PFSK-1 (cell line): ENCODE data around the gene AFTPH.

Source experiments
- FOXP2 ChIP-seq: optimal IDR thresholded peaks from 2 replicates; pipeline ENCODE3; 2011; ENCODE audit warnings: borderline replicate concordance, control low read depth, inconsistent platforms; ENCODE audit not compliant: insufficient read depth; ENCODE audit errors: extremely low read length, extremely low read depth
- POLR2AphosphoS5 ChIP-seq: IDR thresholded peaks from 2 replicates; pipeline ENCODE4 v1.6.1; 2012; ENCODE audit warnings: low read depth, mild to moderate bottlenecking, control low read depth, low read length, moderate library complexity
- SIN3A ChIP-seq: IDR thresholded peaks from 2 replicates; pipeline ENCODE4 v1.6.1; 2012; ENCODE audit warnings: mild to moderate bottlenecking, low read length, moderate library complexity, borderline replicate concordance; ENCODE audit not compliant: insufficient read depth
- TAF1 ChIP-seq: IDR thresholded peaks from 2 replicates; pipeline ENCODE4 v1.6.1; 2012; ENCODE audit warnings: low read length, control low read depth, borderline replicate concordance; ENCODE audit not compliant: insufficient read depth
- TF ChIP-seq, protein P1 (sequence below), 2 experiments: IDR thresholded peaks; 2 replicates each; pipeline versions ENCODE4 v1.6.1 to v1.8.0; 2011 to 2012; ENCODE audit warnings: low read depth in 2 of 2, low read length in 2 of 2, control low read depth in 1 of 2, inconsistent platforms in 1 of 2, mild to moderate bottlenecking in 1 of 2, moderate library complexity in 1 of 2; ENCODE audit not compliant: insufficient read depth in 1 of 2

Gene AFTPH

DNA sequence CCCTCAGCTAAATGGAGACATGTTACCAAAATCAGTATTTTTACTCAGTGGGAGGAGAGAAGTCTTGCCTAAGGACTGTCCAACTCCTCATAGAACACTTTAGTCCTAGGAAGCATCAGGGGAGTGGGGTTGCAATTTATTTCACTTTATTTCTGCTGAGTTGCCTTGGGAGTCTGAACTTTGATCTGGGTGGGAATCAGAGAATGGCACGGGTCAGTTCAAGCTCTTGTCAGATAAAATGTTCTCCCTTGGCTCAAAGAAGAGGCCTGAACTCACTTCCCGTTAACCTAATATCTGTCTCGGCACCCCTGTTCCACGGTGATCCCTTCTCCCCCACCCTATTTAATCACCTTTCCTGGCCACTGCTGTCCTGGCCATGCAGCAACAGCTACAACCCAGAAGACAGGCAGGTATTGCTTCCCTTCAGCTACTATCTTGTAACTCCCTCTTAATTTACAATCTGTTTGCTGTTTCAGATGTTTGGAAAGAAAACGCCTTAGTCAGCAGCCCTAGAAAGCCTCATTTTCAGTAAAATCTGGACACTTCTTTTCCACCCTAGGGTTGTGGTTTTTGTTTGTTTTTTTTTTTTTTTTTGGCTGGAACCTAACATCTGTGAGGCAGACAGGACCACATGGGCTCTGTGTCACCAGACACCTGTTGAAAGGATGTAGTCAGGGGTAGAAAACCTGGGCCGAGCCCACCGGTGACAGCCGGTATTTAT, 77.1 kb downstream of the AFTPH start:
- TF ChIP-seq POLR2AphosphoS5 = no peak
- TF ChIP-seq, protein P1, sequence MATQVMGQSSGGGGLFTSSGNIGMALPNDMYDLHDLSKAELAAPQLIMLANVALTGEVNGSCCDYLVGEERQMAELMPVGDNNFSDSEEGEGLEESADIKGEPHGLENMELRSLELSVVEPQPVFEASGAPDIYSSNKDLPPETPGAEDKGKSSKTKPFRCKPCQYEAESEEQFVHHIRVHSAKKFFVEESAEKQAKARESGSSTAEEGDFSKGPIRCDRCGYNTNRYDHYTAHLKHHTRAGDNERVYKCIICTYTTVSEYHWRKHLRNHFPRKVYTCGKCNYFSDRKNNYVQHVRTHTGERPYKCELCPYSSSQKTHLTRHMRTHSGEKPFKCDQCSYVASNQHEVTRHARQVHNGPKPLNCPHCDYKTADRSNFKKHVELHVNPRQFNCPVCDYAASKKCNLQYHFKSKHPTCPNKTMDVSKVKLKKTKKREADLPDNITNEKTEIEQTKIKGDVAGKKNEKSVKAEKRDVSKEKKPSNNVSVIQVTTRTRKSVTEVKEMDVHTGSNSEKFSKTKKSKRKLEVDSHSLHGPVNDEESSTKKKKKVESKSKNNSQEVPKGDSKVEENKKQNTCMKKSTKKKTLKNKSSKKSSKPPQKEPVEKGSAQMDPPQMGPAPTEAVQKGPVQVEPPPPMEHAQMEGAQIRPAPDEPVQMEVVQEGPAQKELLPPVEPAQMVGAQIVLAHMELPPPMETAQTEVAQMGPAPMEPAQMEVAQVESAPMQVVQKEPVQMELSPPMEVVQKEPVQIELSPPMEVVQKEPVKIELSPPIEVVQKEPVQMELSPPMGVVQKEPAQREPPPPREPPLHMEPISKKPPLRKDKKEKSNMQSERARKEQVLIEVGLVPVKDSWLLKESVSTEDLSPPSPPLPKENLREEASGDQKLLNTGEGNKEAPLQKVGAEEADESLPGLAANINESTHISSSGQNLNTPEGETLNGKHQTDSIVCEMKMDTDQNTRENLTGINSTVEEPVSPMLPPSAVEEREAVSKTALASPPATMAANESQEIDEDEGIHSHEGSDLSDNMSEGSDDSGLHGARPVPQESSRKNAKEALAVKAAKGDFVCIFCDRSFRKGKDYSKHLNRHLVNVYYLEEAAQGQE (IDR thresholded peaks at IDR 0.05; ENCODE audit: insufficient read depth in 1 of 2, low read depth in 2 of 2, low read length in 2 of 2) = no peak
- no peak for TF ChIP-seq TAF1
- no peak for TF ChIP-seq FOXP2
- TF ChIP-seq SIN3A = no peak

DNA sequence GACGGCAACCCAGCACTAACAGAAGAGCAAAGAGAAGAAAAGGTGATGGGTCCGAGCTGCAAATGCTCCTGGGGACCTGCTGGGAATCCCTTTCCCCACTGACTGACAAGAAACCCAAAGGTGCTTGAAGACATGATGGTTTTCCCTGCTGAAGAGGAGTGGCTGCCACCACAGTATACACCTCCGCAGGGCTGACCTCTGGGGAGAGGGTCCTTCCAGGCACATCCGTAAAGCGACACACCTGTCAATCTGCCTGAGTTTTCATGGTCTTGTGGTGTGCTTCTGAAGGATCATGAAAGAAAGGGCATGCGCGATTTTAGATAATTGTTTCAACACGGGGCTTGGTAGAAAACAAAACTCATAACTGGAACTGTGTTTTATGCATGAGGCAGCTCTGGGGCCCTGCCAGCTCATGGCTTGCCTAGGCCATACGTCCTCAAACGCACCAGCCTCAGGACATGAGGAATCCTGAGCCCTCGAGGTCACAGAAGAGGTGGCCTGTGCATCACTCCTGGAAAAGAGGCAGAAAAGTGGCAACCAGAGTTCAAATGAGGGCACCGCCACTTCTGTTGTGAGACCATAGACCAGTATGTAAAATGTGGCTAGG, 77.8 kb downstream of the AFTPH start:
- TF ChIP-seq, protein P1 (IDR thresholded peaks at IDR 0.05; ENCODE audit: insufficient read depth in 1 of 2, low read depth in 2 of 2, low read length in 2 of 2) = no peak
- TF ChIP-seq FOXP2 (no peak), TAF1 (no peak), POLR2AphosphoS5 (no peak), SIN3A (no peak)

DNA sequence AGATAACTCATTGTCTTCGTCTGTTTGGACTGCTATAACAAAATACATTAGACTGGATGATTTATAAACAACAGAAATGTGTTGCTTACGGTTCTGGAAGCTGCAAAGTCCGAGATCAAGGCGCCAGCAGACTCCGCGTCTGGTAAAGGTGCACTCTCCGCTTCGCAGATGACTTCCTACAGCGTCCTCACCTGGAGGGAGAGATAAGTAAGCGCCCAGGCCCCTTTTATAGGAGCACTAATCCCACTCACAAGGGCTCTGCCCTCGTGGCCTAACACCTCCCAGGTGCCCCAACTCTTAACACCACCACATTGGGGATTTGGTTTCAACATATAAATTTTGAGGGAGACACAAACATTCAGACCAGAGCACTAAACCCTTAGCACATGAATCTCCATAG, 78.3 kb downstream of the AFTPH start:
- TF ChIP-seq, protein P1 (IDR thresholded peaks at IDR 0.05; ENCODE audit: insufficient read depth in 1 of 2, low read depth in 2 of 2, low read length in 2 of 2) = no peak
- TF ChIP-seq POLR2AphosphoS5 (no peak), FOXP2 (no peak), TAF1 (no peak), SIN3A (no peak)

DNA sequence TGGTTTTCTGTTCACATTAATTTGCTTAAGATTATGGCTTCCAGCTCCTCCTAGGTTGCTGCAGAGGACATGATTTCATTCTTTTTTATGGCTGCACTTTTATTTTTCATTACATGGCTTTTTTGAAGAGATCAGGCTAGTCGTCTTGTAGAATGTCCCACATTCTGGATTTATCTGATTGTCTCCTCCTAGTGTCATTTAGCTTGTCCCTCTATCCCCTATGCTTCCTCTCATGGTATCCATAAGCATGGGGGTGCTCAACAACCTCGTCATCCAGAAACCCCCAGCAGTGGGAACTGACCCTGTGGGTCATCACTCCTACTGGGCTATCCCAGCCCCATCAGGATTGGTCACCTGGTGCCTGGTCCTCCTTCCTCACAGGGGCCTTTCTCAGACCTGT, 80.0 kb downstream of the AFTPH start:
- TF ChIP-seq SIN3A = no peak
- TF ChIP-seq, protein P1 (IDR thresholded peaks at IDR 0.05; ENCODE audit: insufficient read depth in 1 of 2, low read depth in 2 of 2, low read length in 2 of 2) = no peak
- TF ChIP-seq TAF1 = no peak
- no peak for TF ChIP-seq FOXP2
- TF ChIP-seq POLR2AphosphoS5 = no peak

DNA sequence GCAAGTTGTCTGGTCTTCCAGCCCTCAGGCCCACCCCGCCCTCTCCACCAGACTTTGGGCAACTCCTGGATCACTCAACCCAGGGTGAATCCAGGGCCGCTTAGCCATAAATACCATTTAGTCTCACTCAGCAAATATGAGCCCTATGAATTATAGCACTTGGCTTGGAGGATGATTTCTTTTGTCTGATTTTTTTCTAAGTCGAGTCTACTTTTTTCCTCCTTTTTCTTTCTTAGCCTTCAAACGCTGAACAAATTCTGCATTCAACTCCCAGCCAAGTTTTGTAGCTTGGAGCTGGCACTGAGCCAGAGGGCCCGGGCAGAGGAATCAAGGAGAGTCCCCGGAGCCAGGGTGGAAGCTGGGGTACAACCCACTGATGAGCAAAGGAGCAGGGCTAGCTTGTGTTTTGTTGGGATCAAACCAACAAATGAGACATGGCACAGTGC, 80.9 kb downstream of the AFTPH start:
- TF ChIP-seq FOXP2 (no peak), SIN3A (no peak), TAF1 (no peak), POLR2AphosphoS5 (no peak)
- TF ChIP-seq, protein P1 (IDR thresholded peaks at IDR 0.05; ENCODE audit: insufficient read depth in 1 of 2, low read depth in 2 of 2, low read length in 2 of 2) = no peak
